Uterus (tissue), 4 donors: ENCODE measurements around the gene FAM53B. TPM values are rescaled to one million over a fixed set of nuclear protein-coding genes. Genes with fewer than 3 reads are reported as not detected.

ENCODE experiments used
- DNase-seq, 2 donors: peaks; one replicate each; pipeline ENCODE4 v3.0.0-alpha.2; 2019 to 2020
- H3K27ac ChIP-seq, 2 donors: fragments of 200-600 bp; sonication (generic); 1 replicate in 1 of 2; 2 replicates in 1 of 2; pipeline ENCODE4 v1.5.1; 2016 to 2018
- H3K27me3 ChIP-seq, 2 donors: fragments of 200-600 bp; sonication (generic); one replicate each; pipeline ENCODE4 v1.5.1; 2018 to 2019; ENCODE audit warnings: control low read depth in 1 of 2
- H3K36me3 ChIP-seq, 2 donors: fragments of 200-600 bp; sonication (generic); one replicate each; pipeline ENCODE4 v1.5.1; 2019; ENCODE audit warnings: control low read depth in 1 of 2
- H3K4me1 ChIP-seq, 2 donors: fragments of 200-600 bp; sonication (generic); one replicate each; pipeline ENCODE4 v1.5.1; 2018 to 2019; ENCODE audit warnings: control low read depth in 1 of 2
- H3K4me3 ChIP-seq, 2 donors: fragments of 200-600 bp; sonication (generic); 1 replicate in 1 of 2; 2 replicates in 1 of 2; pipeline ENCODE4 v1.5.1; 2018 to 2019; ENCODE audit warnings: mild to moderate bottlenecking in 1 of 2
- H3K9me3 ChIP-seq, 2 donors: fragments of 200-600 bp; sonication (generic); one replicate each; pipeline ENCODE4 v1.5.1; 2019; ENCODE audit warnings: control low read depth in 1 of 2
- CTCF ChIP-seq, 4 experiments: fragments of 200-600 bp in 2 of 4; fragments of 450-650 bp in 2 of 4; sonication (generic) in 2 of 4; IDR thresholded peaks; one replicate each; pipeline ENCODE4 v1.5.1; 2016 to 2019; ENCODE audit warnings: antibody characterized with exemption in 4 of 4, mild to moderate bottlenecking in 2 of 4, moderate library complexity in 1 of 4
- POLR2A ChIP-seq, 2 donors: fragments of 450-650 bp; IDR thresholded peaks; one replicate each; pipeline ENCODE4 v1.6.1; 2016; ENCODE audit warnings: antibody characterized with exemption in 2 of 2, mild to moderate bottlenecking in 1 of 2, moderate library complexity in 1 of 2
- intact Hi-C: fragments of 100-400 bp; cut with DNase I; formaldehyde crosslinking; loops from one replicate; pipeline ENCODE4 v1.15.1; 2023; ENCODE audit warnings: low total_unique reads
- total RNA-seq, 4 donors: library from RNA; depleted of rRNA in 3 of 4; stranded (reverse); fragments of >200 nt in 3 of 4; gene quantifications; one replicate each; pipeline versions ENCODE4 v1.1.0 to v1.2.4, GENCODE V29; 2014 to 2023
- donor health status: DM: yes; HTN: yes; CAD: no.

The FAM53B gene
- total RNA-seq, 4 donors from 2014 or later, result 10.9 to 94.3 (median 67.8) TPM

- Histone ChIP-seq H3K4me3 (no peak overlapping the region), H3K27ac (no peak overlapping the region), H3K4me1 (peaks cover 0 to 12% of the 10 kb centered on the region in 2 donors), H3K9me3 (no peaks in the 10 kb centered on the region), H3K36me3 (no peaks in the 10 kb centered on the region), H3K27me3 (no peaks in the 10 kb centered on the region)
- intact Hi-C loops, result no loop called here
- TF ChIP-seq POLR2A (IDR thresholded peaks at IDR 0.05), result no peak
- no peak for TF ChIP-seq CTCF (IDR thresholded peaks at IDR 0.05)
- no peak for DNase-seq
Measured at GRCh38 chr10:124618470-124619073, 125.6 kb downstream of the FAM53B start.

- Histone ChIP-seq H3K27me3 (no peaks in the 10 kb centered on the region), H3K36me3 (no peaks in the 10 kb centered on the region), H3K4me3 (no peak overlapping the region), H3K9me3 (no peaks in the 10 kb centered on the region), H3K4me1 (peaks cover 0 to 10% of the 10 kb centered on the region in 2 donors), H3K27ac (no peak overlapping the region)
- TF ChIP-seq POLR2A (IDR thresholded peaks at IDR 0.05), result no peak
- TF ChIP-seq CTCF (IDR thresholded peaks at IDR 0.05), result no peak
- intact Hi-C loops, result no loop called here
- DNase-seq, result no peak
Measured at GRCh38 chr10:124616836-124617130, 127.4 kb downstream of the FAM53B start.

- Histone ChIP-seq H3K27ac (no peak overlapping the region), H3K36me3 (no peaks in the 10 kb centered on the region), H3K9me3 (no peaks in the 10 kb centered on the region), H3K4me3 (no peak overlapping the region), H3K27me3 (no peaks in the 10 kb centered on the region), H3K4me1 (peaks cover 0 to 9% of the 10 kb centered on the region in 2 donors)
- no peak for TF ChIP-seq CTCF (IDR thresholded peaks at IDR 0.05)
- TF ChIP-seq POLR2A (IDR thresholded peaks at IDR 0.05), result no peak
- no peak for DNase-seq
- intact Hi-C loops, result no loop called here
Measured at GRCh38 chr10:124616040-124616835, 127.9 kb downstream of the FAM53B start.

GRCh38 chr10:124615259-124615658 is 128.9 kb downstream of the FAM53B start:
- no peak for TF ChIP-seq CTCF (IDR thresholded peaks at IDR 0.05)
- TF ChIP-seq POLR2A (IDR thresholded peaks at IDR 0.05), result no peak

GRCh38 chr10:124614003-124614659 is 130.0 kb downstream of the FAM53B start:
- intact Hi-C loops, result no loop called here
- Histone ChIP-seq H3K4me1 (peaks cover 0 to 9% of the 10 kb centered on the region in 2 donors), H3K27me3 (no peaks in the 10 kb centered on the region), H3K9me3 (no peaks in the 10 kb centered on the region), H3K4me3 (no peak overlapping the region), H3K36me3 (no peaks in the 10 kb centered on the region), H3K27ac (peak overlapping the region; percentile 50 to 68)
- DNase-seq, result no peak
- no peak for TF ChIP-seq POLR2A (IDR thresholded peaks at IDR 0.05)
- TF ChIP-seq CTCF (IDR thresholded peaks at IDR 0.05), result no peak

More at GRCh38 chr10:124615259-124615658, 128.9 kb downstream of the FAM53B start:
- H3K36me3 ChIP-seq, result no peaks in the 10 kb centered on the region
- peaks cover 0 to 9% of the 10 kb centered on the region in 2 donors for H3K4me1 ChIP-seq
- no peaks in the 10 kb centered on the region for H3K27me3 ChIP-seq
- DNase-seq, result no peak
- no peaks in the 10 kb centered on the region for H3K9me3 ChIP-seq
- no peak overlapping the region for H3K4me3 ChIP-seq
- intact Hi-C loops, result no loop called here
- no peak overlapping the region for H3K27ac ChIP-seq
